GM13976 (cell line): Measurements from ENCODE around the gene DCDC1.

Experiments
- DNase-seq: peaks from one replicate; pipeline ENCODE4 v3.0.0; 2012; ENCODE audit warnings: low spot score
- in situ Hi-C: fragments of 300-500 bp; cut with MboI; formaldehyde crosslinking; loops from one replicate; pipeline ENCODE4 v1.12.0; 2022; ENCODE audit warnings: low sequenced_read_pairs, mixed read lengths, inconsistent platforms; ENCODE audit not compliant: unreplicated experiment
- TF ChIP-seq, protein P1 (sequence below): IDR thresholded peaks from 2 replicates; pipeline ENCODE4 v1.5.1; 2012; ENCODE audit warnings: borderline replicate concordance, mild to moderate bottlenecking; ENCODE audit not compliant: insufficient read depth; ENCODE audit errors: extremely low read depth, missing control alignments, control extremely low read depth

Gene DCDC1

GRCh38 chr11:31141789-31142188 lies 227.8 kb downstream of the DCDC1 start:
- TF ChIP-seq, protein P1, sequence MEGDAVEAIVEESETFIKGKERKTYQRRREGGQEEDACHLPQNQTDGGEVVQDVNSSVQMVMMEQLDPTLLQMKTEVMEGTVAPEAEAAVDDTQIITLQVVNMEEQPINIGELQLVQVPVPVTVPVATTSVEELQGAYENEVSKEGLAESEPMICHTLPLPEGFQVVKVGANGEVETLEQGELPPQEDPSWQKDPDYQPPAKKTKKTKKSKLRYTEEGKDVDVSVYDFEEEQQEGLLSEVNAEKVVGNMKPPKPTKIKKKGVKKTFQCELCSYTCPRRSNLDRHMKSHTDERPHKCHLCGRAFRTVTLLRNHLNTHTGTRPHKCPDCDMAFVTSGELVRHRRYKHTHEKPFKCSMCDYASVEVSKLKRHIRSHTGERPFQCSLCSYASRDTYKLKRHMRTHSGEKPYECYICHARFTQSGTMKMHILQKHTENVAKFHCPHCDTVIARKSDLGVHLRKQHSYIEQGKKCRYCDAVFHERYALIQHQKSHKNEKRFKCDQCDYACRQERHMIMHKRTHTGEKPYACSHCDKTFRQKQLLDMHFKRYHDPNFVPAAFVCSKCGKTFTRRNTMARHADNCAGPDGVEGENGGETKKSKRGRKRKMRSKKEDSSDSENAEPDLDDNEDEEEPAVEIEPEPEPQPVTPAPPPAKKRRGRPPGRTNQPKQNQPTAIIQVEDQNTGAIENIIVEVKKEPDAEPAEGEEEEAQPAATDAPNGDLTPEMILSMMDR: no peak

DNA sequence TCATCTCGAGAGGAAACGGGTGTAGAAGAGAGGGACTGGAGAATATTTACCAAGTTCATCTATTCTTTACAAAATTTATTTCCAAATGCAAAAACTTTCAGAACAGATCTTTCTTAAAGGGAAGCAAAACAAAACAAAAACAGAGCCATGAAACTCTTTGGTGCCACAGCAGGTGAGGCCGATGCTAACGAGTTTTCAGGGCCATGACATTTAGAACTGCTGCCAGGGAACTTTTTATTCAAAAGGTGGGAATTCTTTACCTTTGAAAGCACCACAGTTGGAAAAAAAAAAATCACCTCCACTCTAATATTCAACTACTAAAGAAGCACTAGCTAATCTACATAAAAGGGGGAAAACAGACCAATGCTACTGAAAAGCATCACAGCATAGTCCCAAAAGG lies 230.1 kb downstream of the DCDC1 start:
- in situ Hi-C loops: no loop called here
- TF ChIP-seq, protein P1: no peak
- DNase-seq: no peak

More at GRCh38 chr11:31141789-31142188, 227.8 kb downstream of the DCDC1 start:
- in situ Hi-C loops: no loop called here
- DNase-seq: no peak

DNA sequence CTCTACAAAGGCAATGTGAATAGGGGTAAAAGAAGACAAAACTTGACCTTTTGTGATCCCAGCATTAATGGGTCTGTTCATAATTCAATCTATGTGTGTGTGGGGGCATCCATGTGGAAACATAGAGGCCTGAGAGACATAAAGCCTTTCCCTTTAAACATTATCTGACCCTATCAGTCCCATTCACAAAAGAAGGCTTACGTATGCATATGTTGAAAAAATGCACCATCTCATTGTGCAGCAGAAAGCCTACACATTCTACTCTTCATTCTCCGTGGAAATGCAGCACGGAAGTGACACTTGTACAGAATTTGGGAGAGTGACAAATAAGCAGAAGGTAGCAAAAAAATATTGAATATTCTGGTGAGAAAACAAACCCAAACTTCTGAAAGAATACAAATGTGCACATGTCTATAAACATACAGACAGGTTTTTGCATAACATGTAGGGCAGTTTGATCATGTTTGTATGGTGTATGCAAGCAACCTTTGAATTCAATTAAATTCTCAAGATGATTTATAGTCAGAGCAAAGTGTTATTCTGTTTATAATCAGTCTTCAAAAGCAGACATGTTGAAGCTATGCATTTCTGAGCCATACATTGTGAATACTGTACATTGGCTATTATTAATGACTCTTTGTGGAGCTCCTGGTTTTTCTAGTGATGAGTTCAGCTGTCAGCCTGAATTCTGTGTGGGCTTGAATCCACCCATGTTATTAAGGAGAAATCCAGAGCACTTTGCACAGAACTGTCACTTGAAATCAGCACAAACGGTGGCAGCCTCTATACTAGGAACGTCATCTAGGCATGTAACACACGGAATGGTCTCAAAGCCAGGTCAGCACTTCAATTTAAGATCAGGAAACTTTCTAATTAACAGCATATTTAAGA lies 236.8 kb downstream of the DCDC1 start:
- TF ChIP-seq, protein P1: no peak
- no peak for DNase-seq
- in situ Hi-C loops: no loop called here

DNA sequence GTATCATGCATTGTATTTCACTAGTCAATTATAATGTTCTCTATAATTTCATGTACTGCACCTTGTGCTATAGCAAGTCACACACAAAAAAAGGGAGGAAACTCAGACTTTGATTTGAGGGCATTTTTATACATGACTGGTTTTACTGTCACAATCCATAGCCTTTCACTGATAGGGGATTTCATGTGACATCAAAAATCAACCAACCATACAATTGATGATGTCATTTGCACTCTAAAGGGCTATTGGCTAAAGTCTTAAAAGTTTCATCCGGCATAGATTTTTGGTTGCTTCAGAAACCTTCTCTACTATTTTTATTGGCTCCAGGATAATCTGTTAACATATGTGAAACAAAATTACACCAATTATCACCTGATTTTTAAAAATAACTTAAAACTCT lies 237.8 kb downstream of the DCDC1 start:
- no peak for DNase-seq
- in situ Hi-C loops: no loop called here
- TF ChIP-seq, protein P1: no peak

DNA sequence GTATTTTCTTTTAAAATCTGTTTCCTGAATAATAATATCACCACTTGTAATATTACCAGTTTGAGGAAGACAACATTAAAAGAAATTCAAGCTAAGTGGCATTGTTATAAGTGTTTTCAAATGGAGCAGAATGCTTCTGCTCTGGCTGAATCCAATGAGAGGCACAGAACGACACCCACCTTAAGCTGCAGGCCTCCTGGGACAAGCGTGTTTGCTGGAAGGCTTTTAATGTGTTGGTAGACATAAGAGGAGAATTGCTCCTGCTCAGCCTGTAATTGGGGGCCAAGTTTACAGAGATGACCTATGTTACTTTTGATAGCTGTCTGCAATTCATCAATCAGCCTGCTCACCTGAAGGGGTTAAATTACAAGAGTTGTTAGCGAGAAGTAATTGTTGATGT lies 242.2 kb downstream of the DCDC1 start:
- in situ Hi-C loops: no loop called here
- TF ChIP-seq, protein P1: no peak
- DNase-seq: no peak

- TF ChIP-seq, protein P1: no peak
- no peak for DNase-seq
- in situ Hi-C loops: no loop called here
These were observed 249.1 kb downstream of the DCDC1 start for GRCh38 chr11:31120428-31120827.

GRCh38 chr11:31118566-31118965 lies 251.0 kb downstream of the DCDC1 start:
- no peak for DNase-seq
- TF ChIP-seq, protein P1: no peak
- in situ Hi-C loops: no loop called here
